GM10248 (cell line): Measurements from ENCODE around the gene SGCE.

ENCODE experiments used
- CTCF ChIA-PET: fragments of 300-600 bp; sonication (Branson Sonifier 250); formaldehyde crosslinking; extraction: SDS; loops from one replicate; lab custom pipeline; 2021; ENCODE audit warnings: antibody characterized with exemption; lab: Yijun Ruan, JAX
- POLR2A ChIA-PET: fragments of 350-650 bp; sonication (Branson Sonifier 250); formaldehyde crosslinking; extraction: SDS; loops from one replicate; lab custom pipeline; 2020; ENCODE audit warnings: antibody characterized with exemption; lab: Yijun Ruan, JAX
- DNase-seq: peaks from one replicate; pipeline ENCODE4 v3.0.0; 2012; ENCODE audit errors: extremely low spot score
- TF ChIP-seq, protein P1 (sequence below): IDR thresholded peaks from 2 replicates; pipeline ENCODE4 v1.5.1; 2012; ENCODE audit warnings: mild to moderate bottlenecking, low read depth; ENCODE audit errors: extremely low read depth, missing control alignments, control extremely low read depth

Gene SGCE

DNA sequence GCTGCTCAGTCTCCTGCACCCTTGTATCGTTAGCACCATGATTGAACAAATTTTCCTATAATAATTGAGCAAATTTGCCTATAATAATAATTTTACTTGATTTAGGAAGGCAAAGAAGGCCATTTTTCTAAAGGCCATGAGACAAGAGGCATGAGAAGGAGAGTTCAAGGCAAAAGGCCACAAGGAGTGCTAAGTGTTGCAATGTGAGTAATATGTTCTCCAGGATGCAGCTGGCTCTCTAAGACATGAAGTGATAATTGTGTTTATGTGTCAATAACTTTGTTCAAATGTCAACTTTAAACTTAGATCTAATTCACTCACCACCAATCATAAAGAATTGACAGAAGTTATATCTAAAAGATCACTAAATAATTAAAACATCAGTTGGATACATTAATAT lies 53.8 kb downstream of the SGCE start:
- TF ChIP-seq, protein P1, sequence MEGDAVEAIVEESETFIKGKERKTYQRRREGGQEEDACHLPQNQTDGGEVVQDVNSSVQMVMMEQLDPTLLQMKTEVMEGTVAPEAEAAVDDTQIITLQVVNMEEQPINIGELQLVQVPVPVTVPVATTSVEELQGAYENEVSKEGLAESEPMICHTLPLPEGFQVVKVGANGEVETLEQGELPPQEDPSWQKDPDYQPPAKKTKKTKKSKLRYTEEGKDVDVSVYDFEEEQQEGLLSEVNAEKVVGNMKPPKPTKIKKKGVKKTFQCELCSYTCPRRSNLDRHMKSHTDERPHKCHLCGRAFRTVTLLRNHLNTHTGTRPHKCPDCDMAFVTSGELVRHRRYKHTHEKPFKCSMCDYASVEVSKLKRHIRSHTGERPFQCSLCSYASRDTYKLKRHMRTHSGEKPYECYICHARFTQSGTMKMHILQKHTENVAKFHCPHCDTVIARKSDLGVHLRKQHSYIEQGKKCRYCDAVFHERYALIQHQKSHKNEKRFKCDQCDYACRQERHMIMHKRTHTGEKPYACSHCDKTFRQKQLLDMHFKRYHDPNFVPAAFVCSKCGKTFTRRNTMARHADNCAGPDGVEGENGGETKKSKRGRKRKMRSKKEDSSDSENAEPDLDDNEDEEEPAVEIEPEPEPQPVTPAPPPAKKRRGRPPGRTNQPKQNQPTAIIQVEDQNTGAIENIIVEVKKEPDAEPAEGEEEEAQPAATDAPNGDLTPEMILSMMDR = no peak
- POLR2A ChIA-PET = no interaction called here
- no peak for DNase-seq
- CTCF ChIA-PET = no interaction called here

DNA sequence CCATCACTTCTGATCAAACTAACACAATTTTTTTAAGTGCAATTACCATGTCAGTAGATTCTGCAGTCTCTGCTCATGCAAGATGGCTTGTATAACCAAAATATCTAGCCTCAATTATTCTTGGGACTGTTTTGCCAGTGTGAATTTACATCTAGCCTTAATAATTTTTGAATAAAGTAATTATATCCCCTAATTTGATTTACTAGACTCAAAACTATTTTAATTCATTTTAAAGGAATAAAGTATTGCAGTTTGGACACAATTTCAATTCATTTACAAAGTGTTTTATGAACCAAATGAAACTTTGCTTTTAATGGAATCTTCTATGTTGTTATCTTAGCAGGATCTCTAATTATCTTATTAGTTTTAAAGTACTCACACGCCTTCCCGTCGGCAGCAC lies 55.7 kb downstream of the SGCE start:
- TF ChIP-seq, protein P1 = no peak
- ChIA-PET CTCF (no interaction called here), POLR2A (no interaction called here)
- DNase-seq = no peak

DNA sequence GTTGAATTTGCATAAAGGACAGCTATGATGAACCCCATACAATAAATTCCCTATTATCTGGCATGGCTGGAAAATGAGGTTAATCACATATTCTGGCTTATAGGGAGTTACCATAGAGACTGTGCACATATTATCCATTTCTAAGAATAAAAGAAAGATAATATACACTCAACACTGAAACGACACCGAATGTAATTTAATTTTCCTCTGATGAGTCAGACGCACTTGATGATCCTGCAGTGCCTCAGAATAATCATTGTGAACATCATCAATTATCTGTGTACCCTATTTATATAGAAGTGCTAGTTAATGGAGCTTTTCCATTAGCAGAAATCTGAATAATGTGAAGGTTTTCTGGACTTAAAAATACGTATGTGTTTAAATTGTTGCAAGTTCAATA lies 60.2 kb downstream of the SGCE start:
- POLR2A ChIA-PET = no interaction called here
- CTCF ChIA-PET = interaction anchor here (1.0 to 1.7 kb wide), 5 partner anchors 13 to 93 kb away, joined by 3 to 5 read pairs (median 3); no protein-coding TSS in a partner anchor
- no peak for DNase-seq
- TF ChIP-seq, protein P1 = no peak

DNA sequence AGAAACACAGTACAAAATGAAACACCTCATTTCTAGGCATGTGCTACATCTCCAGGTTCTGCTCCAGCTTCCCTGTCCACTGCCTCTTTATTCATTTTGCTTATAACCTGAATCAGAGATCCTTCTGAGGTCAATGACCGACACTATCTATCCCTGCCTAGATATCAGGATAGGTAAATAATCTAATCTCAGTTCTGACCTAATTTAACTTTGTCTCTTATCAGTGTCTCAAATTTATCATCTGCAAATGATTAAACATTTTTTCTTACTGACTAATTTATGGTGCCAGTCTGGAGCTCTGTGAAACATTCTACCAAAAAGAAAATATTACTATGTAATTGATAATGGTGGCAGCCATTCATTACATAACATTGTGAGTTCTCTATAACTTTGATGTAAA lies 61.1 kb downstream of the SGCE start:
- ChIA-PET CTCF (interaction anchor here (1.4 to 1.7 kb wide), 4 partner anchors 12 to 92 kb away, joined by 3 to 5 read pairs (median 3); no protein-coding TSS in a partner anchor), POLR2A (no interaction called here)
- DNase-seq = no peak
- TF ChIP-seq, protein P1 = no peak

DNA sequence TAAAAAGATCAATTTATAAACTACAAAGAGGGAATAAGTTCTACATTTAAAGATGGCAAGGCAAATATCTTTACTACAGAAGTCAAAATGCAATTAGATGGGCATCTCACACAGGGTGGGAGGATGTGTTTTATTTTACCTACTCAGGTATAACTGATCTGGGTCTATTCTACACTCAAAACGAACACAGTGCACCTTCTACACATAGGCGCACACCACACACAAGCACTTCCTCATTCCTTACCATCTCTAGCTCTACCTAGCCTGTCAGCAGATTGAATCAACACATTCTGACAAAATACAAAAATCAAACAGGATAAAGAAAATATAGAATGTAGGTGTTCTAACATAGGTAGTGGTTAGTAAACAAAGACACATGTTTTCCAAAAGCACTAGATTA lies 64.8 kb downstream of the SGCE start:
- TF ChIP-seq, protein P1 = no peak
- POLR2A ChIA-PET = no interaction called here
- CTCF ChIA-PET = interaction anchor here (1.0 to 1.3 kb wide), 2 partner anchors 10 to 20 kb away, joined by 3 to 4 read pairs; no protein-coding TSS in a partner anchor
- no peak for DNase-seq

DNA sequence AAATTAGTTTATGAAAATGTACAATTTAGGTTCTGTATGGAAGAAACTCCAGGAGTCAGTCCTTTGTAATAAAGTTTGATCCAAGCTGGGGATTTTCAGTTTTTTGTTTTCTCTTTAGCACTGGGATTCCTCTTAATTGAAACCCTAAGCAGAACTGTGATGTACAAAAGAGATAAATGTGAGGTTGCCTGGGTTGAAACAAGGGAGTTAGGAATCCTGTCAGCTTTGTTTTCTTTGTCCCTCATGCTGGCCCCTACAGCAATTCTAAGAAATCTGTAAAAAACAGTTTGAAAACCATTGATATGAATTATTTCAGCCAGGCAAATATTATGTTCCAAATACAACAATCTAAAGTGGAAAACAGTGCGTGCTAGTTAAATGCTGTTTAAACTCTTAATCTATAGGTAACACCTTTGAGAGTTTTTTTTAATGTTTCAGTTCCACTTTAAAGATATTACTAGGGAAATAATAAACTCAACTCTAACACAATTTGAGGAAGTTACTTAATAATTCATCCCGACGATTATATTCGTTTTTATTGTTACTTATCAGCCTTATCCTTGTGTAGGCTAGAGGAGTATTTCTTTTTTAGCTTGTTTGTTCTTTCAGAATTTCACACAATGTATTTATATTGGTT lies 65.3 kb downstream of the SGCE start:
- DNase-seq = no peak
- TF ChIP-seq, protein P1 = no peak
- POLR2A ChIA-PET = no interaction called here
- CTCF ChIA-PET = interaction anchor here (1.0 to 1.3 kb wide), 2 partner anchors 9 to 19 kb away, joined by 3 to 4 read pairs; no protein-coding TSS in a partner anchor

DNA sequence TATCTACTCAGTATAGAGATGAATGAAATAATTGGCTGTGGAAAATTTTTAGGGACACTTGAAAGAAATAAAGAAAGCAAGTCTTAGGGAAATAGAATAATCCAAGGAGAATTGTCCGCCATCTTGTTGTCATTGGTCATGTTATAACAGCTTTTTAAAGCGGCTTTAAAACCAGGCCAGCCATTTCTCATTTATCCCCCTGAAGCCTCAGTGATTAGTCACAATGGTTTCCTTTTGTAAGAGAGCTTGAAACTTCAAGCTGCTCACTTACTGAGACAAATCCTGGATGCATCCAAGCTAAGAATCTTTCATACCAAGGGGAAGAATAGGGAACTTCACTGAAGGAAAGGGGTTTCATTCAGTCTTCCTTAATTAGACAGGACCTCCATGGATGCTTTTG lies 67.9 kb downstream of the SGCE start:
- TF ChIP-seq, protein P1 = no peak
- no peak for DNase-seq
- ChIA-PET CTCF (interaction anchor here (0.9 to 1.0 kb wide), 2 partner anchors 11 to 22 kb away, joined by 3 to 4 read pairs; no protein-coding TSS in a partner anchor), POLR2A (no interaction called here)
